GM10248 (cell line): ENCODE measurements around the gene AARS2.

ENCODE experiments used
- CTCF ChIA-PET: fragments of 300-600 bp; sonication (Branson Sonifier 250); formaldehyde crosslinking; extraction: SDS; loops from one replicate; lab custom pipeline; 2021; ENCODE audit warnings: antibody characterized with exemption; lab: Yijun Ruan, JAX
- POLR2A ChIA-PET: fragments of 350-650 bp; sonication (Branson Sonifier 250); formaldehyde crosslinking; extraction: SDS; loops from one replicate; lab custom pipeline; 2020; ENCODE audit warnings: antibody characterized with exemption; lab: Yijun Ruan, JAX
- DNase-seq: peaks from one replicate; pipeline ENCODE4 v3.0.0; 2012; ENCODE audit errors: extremely low spot score
- TF ChIP-seq, protein P1 (sequence below): IDR thresholded peaks from 2 replicates; pipeline ENCODE4 v1.5.1; 2012; ENCODE audit warnings: mild to moderate bottlenecking, low read depth; ENCODE audit errors: extremely low read depth, missing control alignments, control extremely low read depth

AARS2 gene

DNA sequence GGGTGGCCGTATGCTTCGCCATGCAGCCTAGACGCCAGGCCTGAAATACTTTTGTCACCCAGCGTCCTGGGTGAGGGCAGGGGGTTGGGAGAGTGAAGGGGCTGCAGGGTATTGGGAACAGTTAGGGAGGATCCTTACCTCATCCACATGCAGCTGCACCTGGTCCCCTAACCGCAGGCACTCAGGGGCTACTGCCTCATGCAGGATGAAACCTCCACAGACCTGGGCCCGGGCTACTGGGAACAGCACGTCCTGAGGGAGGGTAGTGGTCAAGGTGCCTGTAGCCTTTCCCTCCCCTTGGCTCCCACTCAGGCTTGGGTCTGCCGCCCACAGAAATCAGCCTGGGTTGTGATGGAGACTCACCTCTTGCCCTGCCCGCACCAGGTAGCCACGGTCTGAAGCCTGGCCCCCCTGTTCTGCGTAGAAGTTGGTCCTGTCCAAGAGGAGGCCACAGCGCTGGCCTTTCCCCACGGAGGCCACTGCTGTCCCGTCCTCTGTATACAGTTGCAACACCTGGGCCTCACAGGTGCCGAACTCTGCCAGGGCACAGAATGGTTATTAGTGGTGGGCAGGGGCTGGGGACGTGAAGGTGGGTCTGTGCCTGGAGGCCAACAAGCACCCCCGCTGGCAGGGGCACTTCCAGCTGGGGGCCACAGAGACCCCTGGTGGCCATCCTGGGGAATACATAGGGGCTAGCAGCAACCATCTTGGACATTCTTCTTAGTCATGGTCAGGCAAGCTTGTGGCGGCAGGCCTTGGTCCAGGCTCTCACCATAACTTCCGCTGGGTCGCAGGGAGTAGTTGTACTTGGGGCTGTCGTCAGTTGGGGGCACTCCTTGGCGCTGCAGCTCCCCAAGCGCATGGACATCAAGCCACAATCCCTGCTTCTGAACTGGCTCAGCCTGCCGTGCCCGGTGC is 8.6 kb downstream of the AARS2 start:
- POLR2A ChIA-PET = interaction anchor here (0.6 to 1.3 kb wide), 2 partner anchors 9 to 26 kb away, joined by 3 to 4 read pairs; no protein-coding TSS in a partner anchor

DNA sequence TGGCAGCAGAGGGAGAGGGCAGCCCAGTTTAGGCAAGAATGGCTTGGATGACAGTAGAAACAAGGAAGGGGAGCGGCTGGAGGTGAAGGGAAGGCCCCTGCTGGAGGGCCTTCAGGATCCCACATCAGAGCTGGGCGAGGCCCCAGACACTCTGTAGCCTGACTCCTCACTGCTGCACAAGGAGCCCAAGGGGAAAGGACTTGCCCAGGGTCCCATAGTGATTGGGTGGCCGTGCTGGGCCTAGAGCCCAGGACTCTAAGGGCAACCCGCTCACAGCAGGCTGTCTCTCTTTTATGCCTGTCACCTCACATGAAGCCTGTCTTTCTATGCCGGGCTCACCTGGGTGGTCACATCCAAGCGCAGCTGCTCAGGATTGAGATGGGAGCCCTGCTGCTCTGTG is 9.3 kb downstream of the AARS2 start:
- POLR2A ChIA-PET = no interaction called here
- CTCF ChIA-PET = interaction anchor here (1.0 to 13.1 kb wide), 10 partner anchors 7 to 131 kb away, joined by 3 to 182 read pairs (median 8); partner anchors contain the start of genes AARS2, NFKBIE and TMEM151B
- DNase-seq = no peak

More for the DNA sequence above, 8.6 kb downstream of the AARS2 start:
- TF ChIP-seq, protein P1, sequence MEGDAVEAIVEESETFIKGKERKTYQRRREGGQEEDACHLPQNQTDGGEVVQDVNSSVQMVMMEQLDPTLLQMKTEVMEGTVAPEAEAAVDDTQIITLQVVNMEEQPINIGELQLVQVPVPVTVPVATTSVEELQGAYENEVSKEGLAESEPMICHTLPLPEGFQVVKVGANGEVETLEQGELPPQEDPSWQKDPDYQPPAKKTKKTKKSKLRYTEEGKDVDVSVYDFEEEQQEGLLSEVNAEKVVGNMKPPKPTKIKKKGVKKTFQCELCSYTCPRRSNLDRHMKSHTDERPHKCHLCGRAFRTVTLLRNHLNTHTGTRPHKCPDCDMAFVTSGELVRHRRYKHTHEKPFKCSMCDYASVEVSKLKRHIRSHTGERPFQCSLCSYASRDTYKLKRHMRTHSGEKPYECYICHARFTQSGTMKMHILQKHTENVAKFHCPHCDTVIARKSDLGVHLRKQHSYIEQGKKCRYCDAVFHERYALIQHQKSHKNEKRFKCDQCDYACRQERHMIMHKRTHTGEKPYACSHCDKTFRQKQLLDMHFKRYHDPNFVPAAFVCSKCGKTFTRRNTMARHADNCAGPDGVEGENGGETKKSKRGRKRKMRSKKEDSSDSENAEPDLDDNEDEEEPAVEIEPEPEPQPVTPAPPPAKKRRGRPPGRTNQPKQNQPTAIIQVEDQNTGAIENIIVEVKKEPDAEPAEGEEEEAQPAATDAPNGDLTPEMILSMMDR = peak; percentile 73
- CTCF ChIA-PET = interaction anchor here (0.6 to 13.1 kb wide), 21 partner anchors 8 to 208 kb away, joined by 3 to 182 read pairs (median 4); partner anchors contain the start of genes AARS2, NFKBIE, SLC35B2 and TMEM151B
- DNase-seq = peak; percentile 79

DNA sequence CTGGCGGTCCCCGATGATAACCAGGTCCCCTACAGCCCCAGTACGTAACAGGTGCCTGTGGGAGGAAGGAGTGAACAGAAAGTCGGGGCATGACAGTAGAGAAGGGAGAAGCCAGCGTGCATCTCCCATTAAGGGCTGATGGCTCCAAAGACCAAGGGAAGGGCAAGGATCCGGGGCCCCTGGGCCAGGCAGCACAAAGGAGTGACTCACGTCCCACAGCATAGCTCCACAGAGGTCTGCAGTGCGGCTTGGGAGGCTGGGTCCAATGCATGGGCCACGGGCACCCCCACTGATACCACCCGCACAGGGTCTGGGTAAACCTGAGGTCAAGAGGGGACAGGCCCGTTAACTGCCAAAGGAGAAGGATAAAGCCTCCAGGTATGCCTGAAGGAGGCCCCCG is 10.3 kb downstream of the AARS2 start:
- TF ChIP-seq, protein P1 = no peak
- ChIA-PET CTCF (interaction anchor here (0.7 to 13.1 kb wide), 9 partner anchors 8 to 130 kb away, joined by 3 to 182 read pairs (median 4); partner anchors contain the start of genes AARS2, NFKBIE and TMEM151B), POLR2A (no interaction called here)
- DNase-seq = no peak

More for the DNA sequence above, 9.3 kb downstream of the AARS2 start:
- TF ChIP-seq, protein P1 = no peak

DNA sequence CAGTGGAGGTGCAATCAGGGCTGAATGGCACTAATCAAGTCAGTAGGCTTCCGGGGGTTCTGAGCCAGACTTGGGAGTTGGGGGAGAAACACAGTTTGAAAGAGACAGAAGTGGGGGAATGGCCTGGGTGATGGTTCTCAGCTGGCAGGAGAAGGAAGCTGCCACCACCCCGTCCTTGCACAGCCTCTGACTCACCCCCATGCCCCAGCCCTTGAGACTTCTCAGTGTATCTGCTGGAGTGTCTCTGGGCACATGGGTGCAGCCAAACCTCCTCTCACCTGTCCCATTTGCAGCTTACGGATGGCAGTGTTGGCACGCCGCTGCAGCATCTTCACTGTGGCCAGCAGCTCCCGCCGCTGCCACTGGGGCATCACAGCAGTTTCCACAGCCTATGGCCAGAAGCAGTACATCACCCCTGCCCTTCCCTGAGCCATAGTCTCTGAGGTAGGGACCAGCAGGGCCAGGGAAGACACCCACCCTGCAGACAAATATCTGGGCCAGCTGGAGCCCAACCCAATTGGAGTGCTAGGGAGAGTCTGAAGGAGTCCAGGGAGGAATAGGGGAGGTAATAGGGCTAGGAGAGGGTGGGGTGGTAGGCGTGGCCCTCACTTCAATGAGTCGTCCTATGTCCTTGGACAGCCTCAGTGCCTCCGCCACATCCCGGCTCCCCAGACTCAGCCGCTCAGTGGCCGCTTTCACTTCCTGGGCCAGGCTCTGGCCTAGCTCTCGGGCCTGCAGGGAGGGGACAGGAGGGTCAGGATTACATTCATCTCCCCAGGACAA is 11.2 kb downstream of the AARS2 start:
- CTCF ChIA-PET = interaction anchor here (1.0 to 13.1 kb wide), 6 partner anchors 8 to 36 kb away, joined by 3 to 182 read pairs (median 6); partner anchors contain the start of genes AARS2, NFKBIE and TMEM151B
- TF ChIP-seq, protein P1 = no peak
- POLR2A ChIA-PET = interaction anchor here (0.6 to 1.3 kb wide), 2 partner anchors 34 to 55 kb away, joined by 3 to 8 read pairs; partner anchors contain the start of gene HSP90AB1

DNA sequence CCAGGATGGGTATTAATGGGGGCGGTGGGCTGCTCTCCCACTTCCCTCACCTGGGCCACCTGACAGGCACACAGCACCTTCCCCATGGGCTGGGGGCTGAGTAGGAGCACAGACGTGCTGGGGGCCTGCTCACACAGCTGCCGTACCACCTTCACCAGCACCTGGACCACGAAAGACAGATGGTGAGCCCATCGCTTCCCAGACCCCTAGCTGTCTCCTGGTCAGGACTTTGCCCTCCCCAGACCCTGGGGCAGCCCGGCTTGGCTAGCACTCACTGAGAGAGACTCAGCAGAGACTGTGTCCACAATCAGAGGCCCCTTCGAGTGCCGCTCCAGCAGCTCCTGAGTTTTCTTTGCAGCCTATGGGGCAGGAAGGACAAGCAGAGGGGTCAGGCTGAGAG is 12.0 kb downstream of the AARS2 start:
- CTCF ChIA-PET = interaction anchor here (1.5 to 13.1 kb wide), 4 partner anchors 9 to 34 kb away, joined by 3 to 182 read pairs (median 27); partner anchors contain the start of genes AARS2, NFKBIE and TMEM151B
- POLR2A ChIA-PET = interaction anchor here (1.3 kb wide), 1 partner anchor 54 kb away, joined by 3 read pairs; the partner anchor contains the start of gene HSP90AB1
- TF ChIP-seq, protein P1 = no peak
- no peak for DNase-seq

More for the DNA sequence above, 11.2 kb downstream of the AARS2 start:
- DNase-seq = no peak
